Activated CD4-positive, CD25-positive, alpha-beta regulatory T cell treated with anti-CD3 and anti-CD28 coated beads, Interleukin-2, amount 50 U/mL, for 24 hours (primary cell): ENCODE data around the gene INPP5B.

Experiments used
- ATAC-seq, 2 donors: fragments of 150-1000 bp; cut with Tn5 transposase; one replicate each; pipeline ENCODE4 v1.10.0; 2021; ENCODE audit warnings: mild to moderate bottlenecking in 1 of 2, moderate library complexity in 1 of 2

INPP5B gene

GRCh38 chr1:37828410-37829074 lies 118.3 kb downstream of the INPP5B start:
- no peak for ATAC-seq

GRCh38 chr1:37825506-37825905 lies 121.3 kb downstream of the INPP5B start:
- no peak for ATAC-seq

- no peak for ATAC-seq
Measured at GRCh38 chr1:37824001-37824400, 122.9 kb downstream of the INPP5B start.

GRCh38 chr1:37822906-37823815 lies 123.7 kb downstream of the INPP5B start:
- peak; percentile 51 to 73 for ATAC-seq

GRCh38 chr1:37821481-37821880 lies 125.4 kb downstream of the INPP5B start:
- no peak for ATAC-seq

- no peak for ATAC-seq
Measured at GRCh38 chr1:37817481-37817880, 129.4 kb downstream of the INPP5B start.

- no peak for ATAC-seq
Measured at GRCh38 chr1:37814252-37814651, 132.6 kb downstream of the INPP5B start.

GRCh38 chr1:37813529-37814145 lies 133.2 kb downstream of the INPP5B start:
- ATAC-seq = no peak

- peak in 1 of 2 donors; percentile 21 for ATAC-seq
Measured at GRCh38 chr1:37811027-37811655, 135.7 kb downstream of the INPP5B start.
